HG02981 (cell line): ENCODE measurements around the gene OR13C8.
"Not testable (repeated sequence)": the region's sequence is repeated elsewhere in the genome, so short reads cannot be mapped to it uniquely, and the experiment has no call there.

Experiments
- ATAC-seq: cut with Tn5 transposase; IDR thresholded peaks from one replicate; pipeline ENCODE4 v1.9.1; 2021; ENCODE audit warnings: mild to moderate bottlenecking, moderate library complexity; ENCODE audit not compliant: unreplicated experiment

Gene OR13C8, protein sequence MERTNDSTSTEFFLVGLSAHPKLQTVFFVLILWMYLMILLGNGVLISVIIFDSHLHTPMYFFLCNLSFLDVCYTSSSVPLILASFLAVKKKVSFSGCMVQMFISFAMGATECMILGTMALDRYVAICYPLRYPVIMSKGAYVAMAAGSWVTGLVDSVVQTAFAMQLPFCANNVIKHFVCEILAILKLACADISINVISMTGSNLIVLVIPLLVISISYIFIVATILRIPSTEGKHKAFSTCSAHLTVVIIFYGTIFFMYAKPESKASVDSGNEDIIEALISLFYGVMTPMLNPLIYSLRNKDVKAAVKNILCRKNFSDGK

DNA sequence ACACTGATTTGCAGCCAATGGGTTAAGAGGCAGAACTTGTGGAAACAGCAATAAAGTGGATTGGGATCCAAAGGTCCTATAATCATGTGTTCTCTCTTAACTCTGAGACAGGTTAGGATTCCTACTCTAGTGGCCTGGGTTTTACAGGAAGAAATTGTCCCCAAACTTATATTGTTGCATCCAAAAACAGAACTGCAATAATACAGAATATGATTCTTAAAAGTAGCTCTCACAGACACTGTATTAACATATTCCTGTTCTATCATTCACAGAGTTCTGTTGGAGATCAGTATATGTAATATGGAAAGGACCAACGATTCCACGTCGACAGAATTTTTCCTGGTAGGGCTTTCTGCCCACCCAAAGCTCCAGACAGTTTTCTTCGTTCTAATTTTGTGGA, at the start of gene OR13C8:
OR13C8 (plus strand) TSS at position 301 of the 400 bp plus-strand sequence; CDS start at position 301, 0 bp downstream.
- ATAC-seq: no peak

DNA sequence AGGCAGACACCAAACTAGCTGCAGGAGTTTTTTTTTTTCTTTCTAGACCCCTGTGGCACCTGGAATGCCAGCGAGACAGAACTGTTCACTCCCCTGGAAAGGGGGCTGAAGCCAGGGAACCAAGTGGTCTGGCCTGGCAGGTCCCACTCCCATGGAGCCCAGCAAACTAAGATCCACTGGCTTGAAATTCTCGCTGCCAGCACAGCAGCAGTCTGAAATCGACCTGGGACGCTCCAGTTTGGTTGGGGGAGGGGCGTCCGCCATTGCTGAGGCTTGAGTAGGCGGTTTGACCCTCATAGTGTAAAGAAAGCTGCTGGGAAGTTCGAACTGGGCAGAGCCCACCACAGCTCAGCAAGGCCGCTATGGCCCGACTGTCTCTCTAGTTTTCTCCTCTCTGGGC, 48.7 kb upstream of the OR13C8 start:
- ATAC-seq: not testable (repeated sequence)

DNA sequence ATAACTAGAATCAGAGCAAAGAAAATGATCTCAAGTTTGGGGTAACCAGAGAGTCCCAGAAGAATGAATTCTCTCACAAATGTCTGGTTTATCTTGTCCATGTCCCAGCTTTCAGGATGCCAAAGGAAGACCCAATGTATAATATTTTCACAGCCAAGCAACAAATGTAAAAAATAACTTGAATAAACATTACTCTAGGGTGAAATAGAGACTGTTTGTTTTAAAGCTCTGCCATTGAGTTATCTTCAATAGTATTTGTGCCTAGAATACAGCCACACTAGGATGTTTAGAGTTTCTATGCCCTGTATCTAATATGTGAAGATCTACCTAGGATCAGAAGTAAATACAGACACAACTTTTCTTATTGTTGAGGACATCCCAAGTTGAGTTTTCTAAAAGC, 41.9 kb upstream of the OR13C8 start, which contains the start of gene OR13C4:
OR13C4 (minus strand) TSS at position 101 of the 400 bp plus-strand sequence; CDS start at position 101, 0 bp downstream.
- ATAC-seq: no peak

DNA sequence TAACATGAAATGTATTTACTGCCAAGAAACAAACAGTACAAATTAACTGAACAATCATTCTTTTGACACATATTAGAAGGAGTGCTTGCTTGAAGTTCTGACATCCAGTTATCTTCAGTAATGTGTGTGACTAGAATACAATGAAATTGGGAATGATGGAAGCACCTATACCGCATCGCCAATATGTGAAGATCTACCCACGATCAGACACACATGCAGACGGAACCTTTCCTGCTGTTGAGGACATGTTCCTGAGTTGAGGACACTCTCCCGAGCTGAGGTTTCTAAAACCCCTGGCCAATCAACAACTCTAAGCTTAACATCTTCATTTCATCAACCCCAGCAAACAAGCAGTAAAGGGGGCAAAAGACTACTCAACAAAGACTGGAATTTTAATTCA, 32.2 kb upstream of the OR13C8 start, which contains the start of gene OR13C3:
OR13C3 (minus strand) TSS at position 101 of the 400 bp plus-strand sequence. CDS start 133 bp downstream, outside the sequence.
- ATAC-seq: no peak

DNA sequence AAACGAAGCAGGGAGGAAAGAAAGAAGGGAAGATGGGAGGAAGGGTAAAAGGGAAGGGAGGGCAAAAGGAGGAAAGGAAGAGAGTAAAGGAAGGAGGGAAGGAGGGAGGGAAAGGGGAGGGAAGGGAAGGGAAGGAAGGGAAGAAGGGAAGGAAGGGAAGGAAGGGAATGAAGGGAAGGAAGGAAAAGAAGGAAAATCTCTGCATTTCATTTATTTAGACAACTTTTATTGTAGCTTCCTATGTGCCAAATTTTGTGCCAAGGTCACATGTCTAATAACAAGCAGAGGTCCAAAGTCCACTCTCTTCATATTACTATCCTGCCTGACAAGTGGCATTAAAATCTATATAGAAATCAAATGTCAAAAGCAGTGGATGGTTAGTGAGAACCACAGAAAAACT, 29.7 kb upstream of the OR13C8 start:
- no peak for ATAC-seq

DNA sequence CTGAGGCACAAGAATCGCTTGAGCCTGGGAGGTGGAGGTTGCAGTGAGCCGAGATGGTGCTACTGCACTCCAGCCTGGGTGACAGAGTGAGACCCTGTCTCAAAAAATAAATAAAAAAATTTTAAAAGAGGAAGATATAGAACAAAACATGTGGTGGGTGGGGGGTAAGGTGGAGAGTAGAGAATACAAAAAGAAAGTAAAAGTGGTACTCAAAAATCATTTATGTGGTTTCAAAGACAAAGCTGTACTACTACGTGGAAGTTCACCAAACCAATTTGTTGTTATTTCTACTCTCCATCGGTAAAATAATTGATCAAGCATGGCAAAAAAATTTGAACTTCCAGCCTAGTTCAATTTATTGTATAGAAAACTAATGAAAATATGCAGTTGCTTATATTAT, 24.3 kb upstream of the OR13C8 start:
- ATAC-seq: no peak

DNA sequence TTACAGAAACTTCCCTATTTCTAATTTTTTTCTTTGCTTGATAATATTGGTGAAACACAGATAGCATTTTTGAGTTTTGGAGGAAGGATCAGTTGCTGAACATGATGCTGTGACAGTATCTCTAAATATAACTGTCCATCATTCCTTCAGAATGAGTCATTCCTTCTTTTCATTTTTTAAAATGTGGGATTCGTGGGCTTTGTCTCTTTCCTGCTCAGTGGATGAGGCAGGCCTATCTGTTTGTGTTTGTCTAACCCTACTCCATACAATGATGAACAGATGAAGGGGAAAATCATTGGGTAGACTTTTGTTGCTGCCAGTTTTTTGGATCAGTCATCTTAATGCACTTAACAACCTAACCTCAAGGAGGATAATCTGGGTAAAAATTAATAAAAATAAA, 15.7 kb upstream of the OR13C8 start:
- ATAC-seq: no peak

DNA sequence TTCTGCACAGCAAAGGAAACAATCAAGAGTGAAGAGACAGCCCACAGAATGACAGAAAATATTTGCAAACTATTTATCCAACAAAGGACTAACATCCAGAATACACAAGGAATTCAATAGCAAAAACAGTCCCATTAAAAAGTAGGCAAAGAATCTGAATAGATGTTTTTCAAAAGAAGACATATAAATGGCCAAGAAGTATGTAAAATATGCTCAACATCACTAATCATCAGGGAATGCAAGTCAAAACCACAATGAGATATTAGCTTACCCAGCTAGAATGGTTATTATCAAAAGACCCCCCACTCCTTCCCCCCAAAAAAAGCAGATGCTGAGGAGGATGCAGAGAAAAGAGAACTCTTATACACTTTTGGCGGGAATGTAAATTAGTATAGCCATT, 13.4 kb upstream of the OR13C8 start:
- no peak for ATAC-seq

DNA sequence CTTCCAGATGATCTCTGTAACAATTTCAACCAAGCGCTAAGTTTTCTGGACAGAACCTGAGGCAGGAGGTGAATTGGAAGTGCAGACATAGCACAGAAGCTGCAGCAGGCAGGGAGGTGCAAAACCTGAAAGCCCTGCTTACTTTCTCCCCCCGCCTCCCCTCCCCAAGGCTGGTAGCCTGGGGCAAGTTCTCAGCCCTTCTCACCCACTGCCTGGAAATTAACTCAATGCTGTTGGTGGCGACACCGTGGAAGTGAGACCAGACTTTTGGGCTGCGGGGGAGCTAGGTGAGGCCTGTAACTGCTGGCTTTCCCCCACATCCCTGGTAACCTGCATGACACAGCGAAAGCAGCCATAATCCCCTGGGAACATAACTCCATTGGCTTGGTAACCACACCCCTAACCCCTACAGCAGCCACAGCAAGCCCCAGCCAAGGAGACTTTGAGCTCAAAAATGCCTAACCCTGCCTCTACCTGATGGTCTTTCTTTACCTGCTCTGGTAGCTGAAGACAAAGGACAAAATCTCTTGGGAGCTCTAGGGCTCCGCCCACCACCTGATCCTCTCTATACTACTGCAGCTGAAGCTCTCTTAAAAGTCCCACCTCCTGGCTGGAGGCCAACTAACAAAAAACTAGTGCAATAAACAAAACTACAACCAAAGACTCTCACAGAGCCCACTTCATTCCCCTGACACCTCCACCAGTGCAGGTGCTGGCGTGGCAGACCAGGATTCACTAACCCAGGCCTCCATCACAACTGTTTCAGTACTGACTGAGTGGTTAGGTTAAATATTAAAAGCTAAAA, 11.9 kb upstream of the OR13C8 start:
- no peak for ATAC-seq

DNA sequence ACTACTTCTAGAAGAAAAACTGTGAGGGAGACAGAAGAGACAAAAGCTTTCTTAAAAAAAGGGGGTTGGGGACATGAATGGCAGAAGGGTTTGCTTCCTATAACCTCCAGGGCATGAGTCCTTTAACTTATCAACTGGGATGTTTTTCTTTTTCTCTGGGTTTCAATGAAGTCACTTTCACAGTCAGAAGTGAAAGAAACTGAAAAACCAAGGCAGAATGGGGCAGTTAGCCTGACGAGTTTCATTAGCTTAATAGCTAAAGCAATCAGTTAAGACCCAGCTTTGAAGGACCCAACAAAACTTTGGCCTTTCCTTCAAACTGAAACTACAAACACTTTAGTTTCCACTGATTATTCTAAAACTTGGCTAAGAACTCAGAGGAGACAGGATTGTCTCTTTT, 4.6 kb upstream of the OR13C8 start:
- no peak for ATAC-seq

DNA sequence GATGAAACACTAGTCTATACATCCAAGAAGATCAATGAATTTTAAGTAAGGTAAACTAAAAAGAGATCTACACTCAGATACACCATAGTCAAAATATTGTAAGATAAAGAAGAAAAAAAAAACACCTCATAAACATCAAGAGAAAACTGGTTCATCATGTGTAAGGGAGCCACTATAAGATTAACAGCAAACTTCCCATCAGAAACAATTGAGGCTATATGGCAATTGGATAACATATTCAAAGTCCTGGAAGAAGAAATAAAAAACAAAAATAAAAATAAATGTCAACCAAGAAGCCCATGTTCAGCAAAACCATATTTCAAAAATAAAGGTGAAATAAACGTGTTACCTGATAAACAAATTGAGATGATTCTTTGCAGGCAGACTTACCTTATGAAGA, 3.6 kb downstream of the OR13C8 start:
- no peak for ATAC-seq

DNA sequence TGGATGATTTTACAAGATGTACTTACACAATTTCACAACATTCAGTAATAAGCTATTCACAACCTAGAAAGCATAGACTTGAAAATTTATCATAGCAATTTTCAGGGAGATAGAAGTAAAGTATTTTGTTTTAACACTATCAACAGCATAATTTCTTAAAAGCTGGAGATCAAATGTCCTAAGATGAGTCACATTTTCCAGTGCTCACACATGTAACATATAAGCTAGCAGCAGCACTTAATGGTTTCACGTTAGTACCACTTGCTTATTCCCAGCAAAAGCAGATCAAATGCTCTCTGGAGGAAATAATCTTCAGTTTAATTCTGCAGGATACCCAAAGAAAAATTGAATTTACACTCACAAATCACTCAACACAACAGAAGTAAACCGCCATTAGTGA, 6.5 kb downstream of the OR13C8 start:
- no peak for ATAC-seq

DNA sequence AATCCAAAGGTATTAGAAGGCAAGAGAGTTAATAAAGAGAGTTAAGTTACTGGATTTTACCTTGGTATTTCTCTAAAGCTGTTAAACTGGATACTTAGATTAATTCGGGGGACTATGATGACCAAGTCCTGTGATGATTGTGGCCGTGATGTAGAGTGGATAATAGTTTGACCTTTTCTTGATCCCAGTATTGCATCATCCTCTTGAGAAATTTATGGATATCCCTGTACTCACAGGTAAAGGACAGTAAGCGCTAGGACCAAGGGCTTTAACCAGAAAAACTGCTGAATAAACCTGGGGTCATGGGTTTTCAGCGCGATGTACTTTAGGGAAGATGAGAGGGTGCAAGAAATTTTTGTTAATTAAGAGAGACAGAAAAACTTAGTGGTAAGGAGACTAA, 8.3 kb downstream of the OR13C8 start:
- ATAC-seq: no peak

DNA sequence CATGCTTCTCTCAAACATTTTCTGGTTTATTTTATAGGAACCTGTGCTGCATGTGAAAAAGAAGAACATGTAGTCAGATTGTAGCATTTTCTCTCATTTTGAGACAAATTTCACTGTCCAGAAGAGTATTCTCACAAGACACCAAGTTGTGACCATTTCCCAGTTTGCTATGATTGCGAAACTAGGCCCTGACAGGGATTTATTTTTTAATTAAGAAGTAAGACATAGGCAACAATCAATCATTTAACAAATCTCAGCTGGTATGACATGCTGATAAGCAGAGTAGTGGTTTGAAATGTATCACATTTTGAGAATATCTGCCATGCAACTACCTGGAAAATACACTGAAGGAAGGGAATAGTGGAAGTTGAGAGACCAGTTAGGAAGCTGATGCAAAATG, 11.6 kb downstream of the OR13C8 start:
- no peak for ATAC-seq

DNA sequence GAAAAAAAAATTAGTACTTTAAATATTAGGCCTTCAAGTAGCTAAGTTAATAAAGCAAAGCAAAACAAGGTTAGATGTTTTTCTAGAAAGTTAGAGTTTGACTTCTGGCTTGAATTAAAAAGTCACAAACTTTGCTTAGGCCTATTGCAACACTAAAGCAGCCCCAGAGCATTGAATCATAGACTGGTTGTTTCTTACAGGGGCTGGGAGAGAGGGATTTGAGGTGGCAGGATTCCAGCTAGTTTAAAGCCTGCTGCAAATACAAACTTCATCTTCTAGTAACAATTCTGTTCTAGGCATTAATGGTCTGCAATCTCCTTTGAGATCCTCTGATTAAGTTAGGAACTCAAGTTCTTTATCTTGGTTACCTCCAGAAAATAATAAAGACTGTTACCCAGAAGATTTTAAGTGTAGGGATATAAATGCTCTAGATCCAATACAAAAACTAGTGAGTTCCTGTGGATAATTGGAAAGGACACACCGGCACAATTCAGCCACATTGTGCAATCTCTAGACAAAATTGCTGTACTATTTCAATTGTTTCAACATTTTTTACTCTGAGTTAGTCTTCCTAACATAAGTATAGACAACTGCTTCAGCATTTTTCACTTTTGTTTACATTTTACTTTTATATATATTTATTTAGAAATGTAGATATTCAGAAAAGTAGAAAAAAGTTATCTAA, 17.7 kb downstream of the OR13C8 start:
- no peak for ATAC-seq

DNA sequence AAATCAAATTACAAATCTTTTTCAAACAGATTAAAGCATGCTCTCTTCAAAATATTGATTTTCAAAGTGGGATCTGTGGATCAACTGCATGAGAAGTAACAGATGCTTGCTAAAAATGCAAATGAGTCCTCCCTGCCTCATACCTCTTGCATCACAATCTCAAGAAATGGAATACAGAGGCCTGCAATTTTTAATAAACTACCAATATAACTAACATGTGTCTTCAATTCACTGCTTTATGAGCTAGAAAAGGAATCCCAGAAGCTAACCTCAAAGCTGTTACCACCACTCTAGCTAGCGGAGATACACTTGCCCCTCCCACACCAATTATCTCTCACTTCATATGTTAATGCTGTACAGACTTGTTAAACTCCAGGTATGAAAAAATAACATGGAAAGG, 20.7 kb downstream of the OR13C8 start:
- ATAC-seq: no peak

DNA sequence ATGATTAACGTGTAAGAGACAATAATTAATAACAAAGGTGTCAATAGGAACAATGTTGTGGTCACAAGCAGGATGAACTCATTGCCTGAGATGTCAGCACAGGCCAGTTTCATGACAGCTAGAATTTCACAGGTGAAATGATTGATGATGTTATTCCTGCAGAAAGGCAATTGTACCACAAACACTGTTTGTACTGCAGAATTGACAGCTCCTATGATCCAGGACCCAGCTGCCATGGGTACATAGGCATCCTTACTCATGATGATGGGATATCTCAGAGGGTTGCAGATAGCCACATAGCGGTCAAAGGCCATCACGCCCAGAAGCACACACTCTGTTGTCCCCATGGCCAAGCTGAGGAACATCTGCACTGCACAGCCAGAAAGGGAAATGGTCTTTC, 29.8 kb downstream of the OR13C8 start:
- not testable (repeated sequence) for ATAC-seq

DNA sequence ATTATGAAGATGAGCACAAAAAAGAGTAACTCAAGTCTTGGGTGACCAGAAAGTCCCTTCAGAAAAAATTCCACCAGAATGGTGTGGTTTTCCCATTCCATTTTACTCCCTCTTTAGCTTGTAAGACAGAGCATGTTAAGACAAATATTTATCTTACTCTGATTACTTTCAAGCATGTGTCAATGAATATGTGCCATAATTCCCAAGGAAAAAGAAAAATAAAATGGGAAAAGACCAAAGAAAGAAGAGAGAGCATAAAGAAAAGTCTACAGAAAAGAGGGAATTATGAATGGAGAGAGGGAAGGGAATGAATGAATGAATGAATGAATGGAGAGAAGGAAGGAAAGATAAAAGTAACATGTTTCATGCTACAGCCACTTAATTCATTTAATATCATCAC, 30.3 kb downstream of the OR13C8 start, which contains the start of gene OR13C5:
OR13C5 (minus strand) TSS at position 101 of the 400 bp plus-strand sequence; CDS start at position 101, 0 bp downstream.
- not testable (repeated sequence) for ATAC-seq

DNA sequence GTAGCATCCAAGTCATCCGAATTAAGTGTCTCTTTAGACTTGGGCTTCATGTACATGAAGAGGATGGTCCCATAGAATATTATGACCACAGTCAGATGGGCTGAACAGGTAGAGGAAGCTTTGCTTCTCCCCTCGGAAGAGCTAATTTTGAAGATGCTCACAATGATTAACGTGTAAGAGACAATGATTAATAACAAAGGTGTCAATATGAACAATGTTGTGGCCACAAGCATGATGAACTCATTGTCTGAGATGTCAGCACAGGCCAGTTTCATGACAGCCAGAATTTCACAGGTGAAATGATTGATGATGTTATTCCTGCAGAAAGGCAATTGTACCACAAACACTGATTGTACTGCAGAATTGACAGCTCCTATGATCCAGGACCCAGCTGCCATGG, 35.8 kb downstream of the OR13C8 start:
- peak; percentile 72 for ATAC-seq

DNA sequence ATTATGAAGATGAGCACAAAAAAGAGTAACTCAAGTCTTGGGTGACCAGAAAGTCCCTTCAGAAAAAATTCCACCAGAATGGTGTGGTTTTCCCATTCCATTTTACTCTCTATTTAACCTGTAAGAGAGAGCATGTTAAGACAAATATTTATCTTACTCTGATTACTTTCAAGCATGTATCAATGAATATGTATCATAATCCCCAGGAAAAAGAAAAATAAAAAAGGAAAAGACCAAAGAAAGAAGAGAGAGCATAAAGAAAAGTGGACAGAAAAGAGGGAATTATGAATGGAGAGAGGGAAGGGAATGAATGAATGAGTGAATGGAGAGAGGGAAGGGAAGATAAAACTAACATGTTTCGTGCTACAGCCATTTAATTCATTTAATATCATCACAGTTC, 36.6 kb downstream of the OR13C8 start, which contains the start of gene OR13C2:
OR13C2 (minus strand) TSS at position 101 of the 400 bp plus-strand sequence; CDS start at position 101, 0 bp downstream.
- ATAC-seq: not testable (repeated sequence)

DNA sequence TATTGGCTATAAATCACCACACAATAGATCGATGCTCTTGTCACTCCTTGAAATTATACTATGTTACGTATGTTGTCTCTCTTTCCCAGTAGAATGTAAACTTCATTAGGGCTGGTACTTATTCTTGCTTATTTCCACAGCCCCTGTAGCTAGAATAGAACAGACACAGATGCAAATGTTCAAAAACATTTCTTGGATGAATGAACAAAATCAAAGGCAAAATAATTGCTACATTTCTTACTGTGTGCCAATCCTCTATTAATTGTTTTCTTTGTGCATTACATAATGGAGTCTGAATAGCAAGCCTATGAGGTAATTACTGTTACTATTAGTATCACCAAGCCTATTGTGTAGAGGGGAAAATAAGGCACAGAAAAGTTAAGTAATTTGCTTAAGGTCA, 37.2 kb downstream of the OR13C8 start:
- no peak for ATAC-seq
